HG02571 (cell line): ENCODE data around the gene AQP5.

Experiments
- ATAC-seq: cut with Tn5 transposase; IDR thresholded peaks from one replicate; pipeline ENCODE4 v1.9.1; 2021; ENCODE audit warnings: mild to moderate bottlenecking, moderate library complexity; ENCODE audit not compliant: unreplicated experiment

AQP5 gene

DNA sequence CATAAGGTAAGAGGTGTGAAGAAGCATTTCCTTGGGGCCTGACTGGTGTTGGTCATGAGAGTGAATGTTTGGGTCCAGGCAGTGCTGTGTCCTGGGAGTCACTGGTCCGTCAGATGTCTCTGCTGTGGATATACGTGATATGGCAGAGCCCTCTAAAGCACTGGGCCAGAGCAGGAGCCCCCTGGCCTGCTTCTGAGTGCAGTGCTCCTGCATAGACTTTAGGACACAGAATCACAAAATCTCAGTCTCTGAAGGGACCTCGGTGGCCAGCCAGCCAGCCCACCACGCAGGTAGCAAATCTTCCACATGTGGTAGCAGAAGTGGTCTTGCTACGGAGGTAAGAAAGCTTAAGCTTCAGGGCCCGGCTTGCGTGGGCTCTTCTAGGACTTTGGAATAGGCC is 29.6 kb upstream of the AQP5 start:
- ATAC-seq = no peak

DNA sequence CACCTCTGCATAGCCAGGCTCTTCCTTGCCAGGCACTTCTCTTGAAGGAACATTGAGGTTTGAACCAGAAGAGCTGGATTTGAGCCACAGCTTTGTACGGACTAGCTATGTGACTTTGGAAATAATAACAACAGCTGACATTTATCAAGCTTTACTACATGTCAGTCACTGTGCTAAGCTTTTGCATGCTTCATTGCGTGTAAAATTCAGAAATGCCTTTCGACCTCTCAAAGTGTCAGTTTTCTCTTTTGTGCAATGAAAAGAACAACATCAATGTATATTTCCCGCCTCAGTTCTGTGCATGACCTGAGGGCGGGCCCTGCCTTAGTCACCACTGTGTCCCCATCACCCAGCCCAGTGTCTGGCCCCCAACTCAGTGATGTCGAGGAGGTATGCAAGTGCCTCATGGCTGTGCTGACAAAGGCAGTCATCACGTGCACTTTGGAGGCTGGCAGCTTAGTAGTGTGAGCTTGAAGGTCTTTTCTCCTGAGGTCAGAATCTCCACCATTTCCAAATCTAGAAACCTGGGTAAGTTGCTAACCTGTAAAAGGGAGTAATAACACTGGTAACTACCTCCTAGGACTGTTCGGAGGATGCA is 29.0 kb upstream of the AQP5 start:
- ATAC-seq = no peak

DNA sequence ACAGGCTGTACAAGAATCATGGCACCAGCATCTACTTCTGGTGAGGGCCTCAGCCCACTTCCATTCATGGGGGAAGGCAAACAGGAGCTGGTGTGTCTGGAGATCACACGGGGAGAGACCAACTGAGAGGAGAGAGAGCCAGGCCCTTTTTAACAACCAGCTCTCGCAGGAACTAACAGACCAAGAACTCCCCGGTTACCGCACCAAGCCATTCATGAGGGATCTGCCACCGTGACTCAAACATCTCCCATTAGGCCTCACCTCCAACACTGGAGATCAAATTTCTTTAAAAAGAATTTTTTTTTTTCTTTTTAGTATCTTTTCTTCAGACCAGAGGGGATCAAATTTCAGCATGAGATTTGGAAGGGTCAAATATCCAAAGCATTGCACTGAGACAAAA is 27.9 kb upstream of the AQP5 start:
- no peak for ATAC-seq

DNA sequence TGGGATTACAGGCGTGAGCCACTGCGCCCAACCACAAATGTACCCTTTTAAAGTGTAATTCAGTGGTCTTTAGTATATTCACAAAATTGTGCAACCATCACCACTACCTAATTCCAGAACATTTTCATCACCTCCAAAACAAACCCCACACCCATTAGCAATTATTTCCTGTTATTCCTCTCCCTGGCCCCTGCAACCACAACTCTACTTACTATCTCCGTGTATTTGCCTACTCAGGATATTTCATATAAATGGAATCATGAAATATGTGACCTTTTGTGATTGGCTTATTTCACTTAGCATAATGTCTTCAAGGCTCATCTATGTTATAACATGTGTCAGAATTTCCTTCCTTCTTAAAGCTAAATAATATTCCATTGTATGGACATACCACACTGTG is 27.2 kb upstream of the AQP5 start:
- no peak for ATAC-seq

DNA sequence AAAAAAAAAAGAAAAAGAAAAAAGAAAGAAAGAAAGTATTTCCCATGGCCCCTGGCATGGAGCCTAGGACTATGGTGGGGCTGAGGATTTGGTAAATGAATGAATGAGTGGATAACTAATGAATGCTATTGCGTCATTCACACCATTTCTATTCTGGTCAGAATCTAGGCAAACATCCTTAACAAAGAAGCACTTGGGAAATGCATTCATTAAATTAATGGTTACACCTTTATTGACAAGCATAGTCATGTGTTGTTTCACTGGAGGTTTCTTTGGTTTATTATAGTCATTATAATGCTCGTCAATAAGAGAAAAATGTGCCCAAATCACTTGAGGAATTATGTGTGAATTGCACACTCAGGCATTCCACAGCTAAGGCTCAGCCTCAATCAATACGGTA is 24.7 kb upstream of the AQP5 start:
- ATAC-seq = no peak

DNA sequence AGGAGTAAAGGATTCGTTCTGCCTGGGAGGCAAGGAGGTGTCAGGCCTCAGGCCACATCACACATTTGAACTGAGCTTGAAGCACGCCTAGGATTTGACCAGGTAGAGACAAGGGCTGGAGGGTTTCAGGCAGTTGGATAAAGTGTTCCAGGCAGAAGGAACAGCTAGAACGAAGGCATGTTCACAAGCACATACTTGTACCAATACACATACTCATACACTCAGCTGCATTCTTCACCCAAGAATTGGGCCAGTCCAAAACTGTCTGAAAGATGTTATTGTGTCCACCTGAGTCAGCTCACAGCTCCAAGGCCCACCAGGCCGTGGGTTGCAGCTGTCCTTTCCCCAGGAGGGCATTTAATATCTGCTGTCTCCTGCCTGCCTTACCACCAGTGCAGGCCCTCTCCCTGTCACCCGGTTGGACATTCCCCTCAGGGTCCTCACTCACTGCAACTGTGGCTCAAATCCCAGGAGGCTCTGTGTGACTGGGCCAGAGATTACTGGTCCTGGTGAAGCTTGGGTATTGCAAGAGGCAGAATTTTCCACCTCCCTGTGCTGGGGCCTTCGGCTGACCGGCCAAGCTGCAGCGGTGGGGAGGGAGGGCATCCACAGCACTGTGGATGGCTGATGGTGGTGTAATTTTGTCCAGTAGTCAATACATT is 23.9 kb upstream of the AQP5 start:
- no peak for ATAC-seq

DNA sequence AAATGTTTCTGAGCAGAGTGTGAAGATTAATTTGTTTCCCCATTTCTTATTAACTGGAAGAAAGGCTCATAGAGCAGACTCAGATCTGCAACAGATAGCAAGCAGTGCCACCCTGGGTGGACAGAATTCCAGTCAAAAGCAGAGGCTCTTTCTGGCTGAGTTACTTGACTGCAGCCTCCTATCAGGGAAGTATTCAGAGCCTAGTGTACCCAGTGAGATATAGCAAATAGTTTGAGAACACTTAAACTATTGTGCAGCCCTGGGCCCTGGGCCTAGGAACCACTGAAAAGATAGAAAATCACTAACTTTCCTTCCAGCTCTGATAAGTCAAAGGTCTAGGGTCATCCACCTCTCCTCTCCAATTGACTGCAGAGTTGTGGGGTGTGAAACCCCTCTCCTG is 22.4 kb upstream of the AQP5 start:
- no peak for ATAC-seq

DNA sequence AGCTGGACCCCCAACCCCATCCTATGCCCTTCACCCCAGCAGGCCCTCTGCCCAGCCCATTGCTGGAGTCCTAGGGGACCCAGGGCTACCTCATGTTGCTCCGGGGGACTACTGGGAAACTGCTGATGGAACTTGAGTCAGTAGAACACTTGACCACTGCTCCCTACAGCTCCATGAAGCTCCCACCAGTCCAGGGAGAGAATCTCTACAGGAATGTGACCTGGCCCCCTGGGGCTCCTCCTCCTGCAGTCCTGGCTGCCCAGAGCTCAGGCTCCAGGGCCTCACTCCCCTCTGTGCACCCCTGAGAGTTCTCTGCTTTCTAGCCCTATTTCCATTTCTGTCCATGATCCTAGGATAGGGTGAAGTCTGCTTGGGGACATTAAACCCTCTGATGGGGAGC is 22.0 kb upstream of the AQP5 start:
- ATAC-seq = no peak

DNA sequence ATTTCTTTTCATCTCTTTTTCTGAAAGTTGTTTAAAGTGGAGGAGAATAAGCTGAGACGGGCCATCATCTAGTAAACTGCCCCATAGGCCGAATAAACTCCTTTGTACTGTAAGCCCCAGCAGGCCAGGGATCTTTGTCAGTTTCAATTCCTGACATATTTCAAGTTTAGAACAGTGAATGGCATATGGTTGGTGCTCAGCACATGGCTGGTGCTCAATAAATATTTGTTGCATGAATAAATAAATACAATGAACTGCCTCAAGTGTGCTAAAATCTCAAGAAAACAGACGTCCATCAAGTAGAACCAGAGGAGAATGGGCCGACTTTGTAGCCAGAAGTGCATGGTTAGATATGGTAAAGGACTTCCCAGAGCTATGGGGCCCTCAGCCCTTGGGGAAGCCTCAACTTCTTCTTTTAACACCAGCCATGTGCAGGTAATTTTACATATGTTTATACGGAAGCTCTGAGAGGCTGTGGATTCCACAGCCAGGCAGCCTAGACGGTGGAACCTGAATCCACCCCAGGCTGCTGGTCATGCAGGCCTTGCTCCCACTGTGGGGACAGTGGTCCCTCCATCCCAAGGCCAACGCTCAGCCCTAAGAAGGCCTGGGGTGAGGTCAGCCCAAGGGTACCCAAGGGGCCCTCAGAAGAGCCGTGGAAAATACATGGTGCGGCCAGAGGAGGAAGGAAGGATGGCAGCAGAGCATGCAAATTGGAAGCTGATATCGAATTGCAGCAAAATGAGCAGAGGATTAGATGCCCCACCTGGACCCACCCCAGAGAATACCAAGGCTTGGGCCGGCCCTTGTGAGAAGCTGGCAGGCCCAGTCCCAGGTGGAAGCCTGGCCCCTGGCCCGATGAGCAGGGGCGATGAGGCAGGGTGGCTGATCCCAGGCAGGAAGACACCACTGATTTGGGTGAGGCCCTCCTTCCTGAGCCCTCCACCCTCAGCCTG is 19.8 kb upstream of the AQP5 start:
- no peak for ATAC-seq

DNA sequence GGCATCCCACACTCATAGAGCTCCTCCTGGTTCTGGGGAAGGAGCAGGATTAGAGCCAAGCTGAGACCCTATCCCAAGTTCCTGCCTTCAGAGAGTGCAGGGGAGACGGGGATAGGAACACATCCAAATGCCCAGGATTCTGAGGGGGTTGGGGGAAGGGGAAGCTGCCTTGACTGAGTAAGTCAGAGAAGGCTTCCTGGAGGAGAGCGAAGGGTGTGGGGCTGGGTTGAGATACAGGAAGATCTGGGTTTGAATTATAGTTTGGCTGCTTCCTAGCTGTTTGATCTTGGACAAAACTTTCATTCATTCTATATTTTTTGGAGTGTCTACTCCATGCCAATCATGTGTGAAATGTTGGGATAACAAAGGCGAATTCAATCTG is 19.2 kb upstream of the AQP5 start:
- no peak for ATAC-seq

DNA sequence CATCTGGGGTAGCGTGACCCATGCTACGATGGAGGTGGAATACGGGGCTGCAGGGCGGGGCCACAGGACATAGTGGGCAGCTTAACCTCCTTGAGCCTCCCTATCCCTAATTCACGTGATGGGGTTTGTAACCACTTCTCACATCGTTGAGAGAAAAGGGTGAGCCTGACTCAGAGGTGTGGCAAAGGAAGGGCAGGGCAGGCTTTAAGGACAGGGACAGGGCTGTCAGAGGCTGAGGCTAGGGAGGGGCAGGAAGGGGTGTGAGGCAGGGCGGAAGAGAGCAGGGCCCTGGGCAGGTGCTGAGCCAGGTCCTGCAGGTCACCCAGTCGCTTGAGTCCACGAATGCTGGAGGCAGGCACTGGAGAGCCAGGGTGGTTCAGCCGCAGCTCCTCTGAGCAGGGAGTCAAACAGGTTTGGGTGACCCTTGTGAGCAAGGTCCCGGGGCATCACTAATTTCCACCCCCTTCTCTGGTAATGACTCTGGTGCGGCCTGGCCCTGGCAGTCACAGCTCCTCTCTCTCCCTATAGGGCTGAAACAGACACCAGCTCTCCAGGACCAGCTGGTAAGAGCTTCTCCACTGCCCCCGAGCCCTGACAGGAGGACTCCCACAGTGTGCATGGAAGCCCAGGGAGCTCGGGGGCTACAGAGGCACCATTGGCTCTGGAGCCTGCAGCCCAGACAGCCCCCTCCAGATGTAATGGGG is 18.6 kb upstream of the AQP5 start:
- no peak for ATAC-seq

DNA sequence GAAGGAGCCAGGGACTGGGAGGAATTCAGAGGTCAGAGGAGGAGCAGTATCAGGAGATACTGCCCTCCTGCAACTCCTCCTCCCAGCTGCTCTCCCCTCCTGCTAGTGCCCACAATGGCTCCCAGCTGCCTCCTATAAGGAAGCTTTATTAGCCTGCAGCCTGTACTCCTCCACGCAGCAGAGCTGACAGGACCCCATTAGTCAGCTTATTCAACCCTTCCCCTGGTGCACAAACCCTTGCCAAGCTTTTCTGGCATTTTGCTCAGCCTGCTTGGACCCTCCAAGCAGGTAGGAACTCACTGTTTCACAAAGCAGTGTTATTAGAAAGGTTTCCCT is 18.1 kb upstream of the AQP5 start:
- no peak for ATAC-seq

DNA sequence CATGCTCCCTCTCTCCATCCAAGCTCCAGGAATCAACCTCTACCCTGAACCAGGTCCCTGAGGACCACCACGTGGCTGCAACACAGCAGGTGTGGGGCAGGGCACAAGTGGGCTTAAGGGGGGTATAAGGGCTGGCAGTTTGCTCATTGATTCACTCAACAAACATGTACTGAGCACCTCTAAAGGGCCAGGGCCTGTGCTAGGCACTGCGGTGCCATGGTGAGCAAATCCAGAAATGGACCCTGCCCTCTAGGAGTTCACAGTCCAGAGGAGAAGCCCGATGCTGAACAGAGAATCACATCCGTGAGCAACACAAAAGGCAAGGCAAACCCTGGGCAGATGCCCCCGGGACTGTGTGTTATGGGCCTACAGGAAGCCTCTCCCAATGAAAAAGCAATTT is 17.6 kb upstream of the AQP5 start:
- ATAC-seq = no peak

DNA sequence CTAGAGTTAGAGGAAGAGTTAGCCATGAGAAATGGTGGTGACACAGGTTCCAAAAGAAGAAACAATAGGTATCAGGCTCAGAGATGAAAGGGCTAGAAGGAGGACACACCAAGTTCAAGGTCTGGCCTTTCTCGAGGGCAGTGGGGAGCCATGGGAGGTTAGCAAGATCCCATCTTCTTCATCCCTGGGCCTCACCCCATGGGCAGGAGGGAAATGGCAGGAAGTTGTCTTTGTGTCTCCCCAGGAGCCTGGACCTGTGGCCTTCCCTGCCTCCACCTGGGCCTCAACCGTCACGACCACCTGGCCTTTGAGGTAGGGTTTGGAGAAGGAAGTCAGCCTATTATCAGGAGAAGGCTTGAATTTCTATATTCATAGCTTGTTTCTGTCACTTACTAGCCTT is 17.0 kb upstream of the AQP5 start:
- ATAC-seq = no peak

DNA sequence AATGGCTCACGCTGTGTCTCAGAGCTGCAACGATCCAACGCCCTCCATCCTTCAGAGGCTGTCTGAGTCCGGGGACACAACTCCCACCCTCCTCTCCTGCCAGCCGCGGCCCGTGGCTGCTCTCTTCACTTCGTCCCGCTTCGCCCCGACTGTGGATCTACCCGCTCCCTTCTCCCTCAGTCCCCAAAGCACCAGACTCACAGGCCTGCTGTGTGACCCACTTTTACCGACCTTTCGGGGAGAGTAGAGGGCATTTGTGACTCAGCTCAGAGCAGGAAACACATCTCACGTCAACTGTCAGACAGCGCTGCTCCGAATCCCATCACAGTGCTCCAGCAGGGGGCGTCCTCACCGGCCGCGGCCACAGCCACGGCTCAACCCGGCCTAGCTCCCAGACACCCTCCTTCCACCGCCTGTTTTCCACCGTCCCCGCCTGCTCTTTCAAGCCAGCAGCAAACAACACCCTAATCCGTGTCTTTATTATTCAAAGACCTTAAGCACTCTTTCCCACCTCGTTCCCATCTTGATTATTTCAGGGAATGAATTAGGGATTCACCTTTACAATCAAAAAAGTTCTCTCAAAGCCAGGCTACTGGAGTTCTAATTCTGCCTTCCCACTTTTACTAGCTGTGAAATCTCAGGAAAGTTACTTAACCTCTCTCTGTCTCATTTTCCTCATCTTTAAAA is 16.1 kb upstream of the AQP5 start:
- ATAC-seq = peak; percentile 53

DNA sequence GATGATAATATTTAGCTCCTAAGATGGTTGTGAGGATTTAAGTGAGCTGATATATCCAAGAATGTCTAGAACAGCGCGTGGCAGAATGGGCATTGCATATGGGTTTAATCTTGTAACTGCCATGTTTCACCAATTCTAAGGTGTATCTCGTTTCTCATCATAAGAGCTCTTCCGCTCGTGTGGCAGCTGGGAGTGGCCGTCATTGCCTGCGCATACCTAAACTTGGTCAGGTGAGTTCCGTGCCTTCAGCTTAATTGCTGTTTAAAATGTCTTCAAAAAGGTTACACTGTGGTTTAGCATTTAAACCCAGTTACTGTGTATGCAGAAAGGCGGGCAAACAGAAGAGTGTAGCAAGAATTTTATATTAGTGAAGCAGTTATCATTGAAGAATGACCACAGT is 15.6 kb upstream of the AQP5 start:
- ATAC-seq = no peak

DNA sequence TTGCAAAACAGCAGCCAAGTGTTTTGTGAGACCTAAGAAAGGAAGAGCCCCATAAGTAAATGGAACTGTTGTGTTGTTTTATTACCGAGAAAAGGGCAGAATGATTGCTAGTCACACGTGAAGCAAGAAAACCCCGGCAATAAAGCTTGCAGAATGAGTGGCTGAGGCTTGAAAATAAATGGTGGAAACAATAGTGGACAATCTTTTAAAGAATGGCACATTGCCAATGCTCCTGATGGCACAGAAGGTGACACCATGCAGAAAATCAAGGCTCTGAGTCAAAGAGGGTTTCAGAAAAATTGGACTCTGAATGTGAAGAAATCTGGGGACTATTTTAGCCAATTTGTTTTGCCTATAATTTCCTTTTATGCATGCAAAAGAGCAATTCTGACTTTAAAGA is 15.2 kb upstream of the AQP5 start:
- ATAC-seq = no peak

DNA sequence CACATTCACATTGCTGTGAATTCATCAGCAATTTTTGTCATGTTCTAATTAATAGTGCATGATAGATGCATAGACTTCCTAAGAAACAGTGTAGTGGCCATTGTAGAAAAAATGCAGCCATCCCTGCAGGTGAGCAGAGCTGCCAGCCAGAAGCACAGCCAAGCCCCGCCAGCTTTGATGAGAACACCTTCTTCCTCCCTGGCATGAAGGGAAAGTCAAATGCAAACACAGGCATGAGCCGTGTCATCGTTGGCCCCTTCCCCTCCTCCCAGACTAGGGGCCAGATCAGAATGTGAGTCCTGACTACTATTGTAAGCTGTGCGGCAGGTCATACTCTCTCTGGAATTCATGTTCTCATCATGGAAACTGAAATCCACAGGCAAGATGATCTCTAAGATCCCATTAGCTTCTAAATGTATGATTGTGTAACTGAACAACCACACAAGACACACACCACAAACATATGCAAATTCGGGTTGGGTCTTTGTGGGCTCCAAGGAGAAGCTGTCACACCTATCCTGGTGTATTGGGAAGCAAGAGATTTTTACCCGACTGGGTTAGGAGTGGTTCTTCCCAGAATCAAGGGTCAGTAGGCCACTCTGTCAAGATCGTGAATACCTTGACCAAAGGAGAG is 14.0 kb upstream of the AQP5 start:
- ATAC-seq = no peak

DNA sequence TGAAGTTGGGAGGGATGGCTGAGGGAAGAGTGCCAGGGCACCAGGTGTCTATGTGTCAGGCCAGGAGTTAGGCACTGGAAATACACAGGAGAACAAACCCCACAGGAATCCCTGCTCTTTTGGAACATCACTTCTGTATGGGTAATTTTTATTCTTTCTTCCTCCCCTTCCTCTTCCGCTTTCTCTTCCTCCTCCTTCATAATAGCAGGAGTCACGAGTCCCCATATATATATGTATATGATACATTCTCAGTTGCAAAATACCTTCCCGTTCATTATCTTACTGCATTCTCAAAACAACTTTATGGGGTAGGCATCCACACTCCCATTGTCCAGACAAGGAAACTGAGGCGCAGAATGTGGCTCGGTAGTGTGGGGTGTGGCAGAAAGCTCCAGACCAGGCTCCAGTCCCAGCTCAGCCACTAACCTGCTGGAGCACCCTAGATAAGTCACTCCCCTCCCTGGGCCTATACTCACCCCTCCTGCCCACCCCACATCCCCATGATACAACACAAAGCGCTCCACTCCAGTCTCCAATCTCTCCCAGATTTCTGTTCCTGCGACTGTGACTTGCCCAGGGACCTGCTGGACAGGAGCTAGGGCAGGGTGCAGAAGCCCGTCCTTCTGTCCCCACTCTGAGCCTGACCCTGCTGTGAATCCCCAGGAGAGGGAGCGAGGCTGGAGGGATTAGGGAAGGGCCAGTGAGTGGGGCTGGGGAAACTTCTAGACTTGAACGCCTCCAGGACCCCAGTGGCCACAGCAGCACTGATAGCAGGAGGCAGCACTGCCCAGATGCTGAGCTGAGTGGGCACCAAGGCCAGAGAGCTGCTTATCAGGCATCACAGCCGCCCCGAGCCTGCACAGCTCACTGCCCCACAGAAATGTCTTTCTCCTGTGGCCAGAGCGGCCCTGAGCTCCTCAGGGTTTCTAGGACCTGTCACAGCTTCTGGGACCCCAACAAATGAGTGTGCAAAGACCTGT is 12.5 kb upstream of the AQP5 start:
- no peak for ATAC-seq
